HG03439 (cell line): ENCODE measurements around the gene CACHD1.

Source experiments
- ATAC-seq: cut with Tn5 transposase; IDR thresholded peaks from one replicate; pipeline ENCODE4 v1.9.1; 2021; ENCODE audit warnings: mild to moderate bottlenecking, moderate library complexity; ENCODE audit not compliant: unreplicated experiment

CACHD1 gene

DNA sequence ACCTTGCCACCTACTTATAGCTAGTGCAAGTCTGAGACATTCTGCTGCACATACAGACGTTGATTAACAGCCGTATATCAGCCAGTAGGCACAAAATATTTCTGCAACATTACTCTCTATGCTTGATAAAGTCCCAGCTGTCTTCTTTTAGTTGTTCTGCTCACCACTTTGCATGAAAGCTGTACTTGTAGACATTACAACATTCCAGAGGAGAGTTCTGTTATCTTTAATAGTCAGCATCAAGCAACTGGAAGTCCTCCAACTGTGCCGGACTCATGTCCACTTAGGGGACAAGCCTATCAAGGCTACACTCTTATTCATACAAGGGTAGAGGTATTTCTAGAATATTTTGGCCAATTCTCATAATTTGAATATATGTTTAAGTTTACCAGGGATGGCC, 50.0 kb downstream of the CACHD1 start:
- no peak for ATAC-seq

DNA sequence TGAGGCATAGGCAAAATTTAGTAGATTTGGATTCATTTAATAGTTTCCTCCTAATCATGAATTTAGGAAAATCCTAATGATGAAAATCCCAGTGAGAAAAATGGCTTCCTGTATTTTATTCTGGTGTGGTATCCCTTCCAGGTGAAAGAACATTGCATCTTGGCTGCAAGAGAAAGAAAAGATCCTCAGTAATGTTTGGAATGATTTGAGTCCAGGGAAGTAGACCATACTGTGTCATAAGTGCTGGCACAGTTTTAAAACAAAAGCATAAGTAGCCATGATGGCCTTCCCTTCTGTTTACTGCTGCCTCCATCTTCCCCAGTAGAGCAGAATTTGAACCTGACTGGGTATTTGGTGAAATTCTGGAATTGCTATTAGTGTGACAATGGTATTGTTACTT, 52.8 kb downstream of the CACHD1 start:
- no peak for ATAC-seq

DNA sequence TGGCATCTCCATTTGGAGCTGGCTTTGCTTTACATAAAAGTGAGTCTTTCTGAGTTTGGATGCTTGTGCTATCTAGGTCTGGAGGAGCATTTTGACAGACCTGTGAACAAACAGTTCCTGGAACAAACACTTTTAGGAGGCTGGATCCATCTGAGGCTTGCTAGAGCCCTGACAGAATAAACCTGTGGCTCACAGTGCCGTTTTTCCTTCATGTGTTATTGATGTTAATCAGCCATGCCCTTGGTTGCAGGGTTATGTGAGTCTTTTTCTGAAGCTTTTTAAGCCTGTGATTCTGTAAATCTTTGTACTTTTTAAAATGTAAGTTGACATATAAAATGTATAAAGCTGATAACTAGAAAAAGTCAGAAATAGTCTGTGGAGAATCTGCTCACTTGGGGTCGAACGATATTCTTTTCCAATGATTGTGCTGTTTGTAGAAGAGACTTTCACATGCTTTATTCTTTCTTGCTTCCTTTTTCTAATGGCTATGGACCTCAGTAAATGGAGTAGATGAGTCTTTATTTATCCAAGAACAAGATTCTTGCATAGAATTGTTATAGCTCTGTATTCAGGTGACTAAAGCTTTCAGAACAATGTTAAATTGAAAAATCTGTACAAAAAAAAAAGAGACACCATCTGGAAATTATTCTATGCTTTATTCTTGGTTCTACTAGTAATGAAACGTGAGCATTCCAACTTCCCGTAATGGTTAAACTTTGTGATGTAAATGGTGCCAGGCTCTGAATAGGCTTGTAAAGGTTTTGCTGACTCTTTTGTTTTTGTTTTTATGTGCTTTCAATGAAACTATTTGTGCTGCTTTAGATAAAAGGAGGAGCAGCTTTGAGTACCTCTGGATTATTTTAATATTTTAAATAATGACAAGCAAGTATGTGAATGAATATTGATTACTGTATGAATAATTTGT, 53.7 kb downstream of the CACHD1 start:
- no peak for ATAC-seq

DNA sequence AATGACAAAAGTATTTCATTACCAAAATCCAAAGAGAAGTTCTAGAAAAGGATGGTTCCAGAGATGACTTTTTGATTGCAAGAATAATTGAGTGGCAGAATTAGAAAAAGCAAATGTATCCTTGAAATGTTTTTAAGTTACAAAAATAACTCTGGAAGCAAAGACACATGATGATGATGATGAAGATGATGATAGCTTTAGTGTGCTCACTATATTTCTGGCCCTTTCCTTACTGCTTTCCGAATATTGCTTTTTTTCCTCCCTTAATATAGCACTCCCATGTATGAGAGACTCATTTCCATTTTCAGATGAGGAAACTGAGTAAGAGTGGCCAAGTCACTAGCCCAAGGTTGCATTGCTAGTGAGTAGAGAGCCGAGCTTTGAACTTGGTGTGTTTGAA, 54.7 kb downstream of the CACHD1 start:
- ATAC-seq: no peak

DNA sequence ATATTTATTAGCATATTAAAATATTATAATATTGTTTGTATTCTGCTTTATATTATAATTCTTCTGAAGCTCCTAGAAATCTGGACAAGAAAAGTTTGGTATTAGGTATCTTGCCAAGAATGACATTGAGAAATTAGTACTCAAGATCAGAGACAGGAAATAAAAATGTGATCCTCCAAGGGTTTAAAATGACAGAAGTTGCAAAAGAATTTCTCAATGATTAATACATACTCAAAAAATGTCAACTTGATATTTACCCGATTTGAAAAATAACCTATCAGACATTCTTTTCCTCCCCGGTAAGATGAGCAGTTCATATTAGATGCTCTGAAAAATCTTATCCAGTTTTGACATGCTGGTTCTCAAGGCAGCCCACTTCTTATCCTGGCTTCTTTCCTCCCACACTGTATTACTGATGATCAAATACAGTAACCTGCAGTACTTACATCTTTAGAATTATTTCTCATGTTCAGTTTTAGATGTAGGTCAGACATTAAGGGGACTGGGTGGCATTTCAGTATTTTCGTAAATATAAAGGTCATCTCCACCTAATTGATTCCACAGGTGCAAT, 55.3 kb downstream of the CACHD1 start:
- ATAC-seq: no peak

DNA sequence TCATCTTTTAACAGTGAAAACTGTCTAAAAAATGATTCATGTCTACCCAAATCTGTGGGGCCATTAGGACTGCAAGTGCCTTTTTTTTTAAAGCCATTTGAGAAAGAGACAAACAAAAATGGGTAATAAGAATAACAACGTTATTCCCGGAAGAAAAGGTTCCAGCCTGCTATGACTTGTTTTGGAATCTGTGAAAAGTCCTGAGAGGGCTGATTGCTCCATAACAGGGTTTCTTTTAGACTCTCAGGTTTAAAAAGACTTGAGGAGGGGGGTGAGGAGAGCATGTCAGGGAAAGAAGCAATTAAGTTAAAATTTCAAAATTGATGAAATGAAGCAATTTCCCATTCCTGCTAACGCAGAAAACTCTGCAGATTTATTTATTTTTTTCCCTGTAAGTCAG, 56.4 kb downstream of the CACHD1 start:
- no peak for ATAC-seq

DNA sequence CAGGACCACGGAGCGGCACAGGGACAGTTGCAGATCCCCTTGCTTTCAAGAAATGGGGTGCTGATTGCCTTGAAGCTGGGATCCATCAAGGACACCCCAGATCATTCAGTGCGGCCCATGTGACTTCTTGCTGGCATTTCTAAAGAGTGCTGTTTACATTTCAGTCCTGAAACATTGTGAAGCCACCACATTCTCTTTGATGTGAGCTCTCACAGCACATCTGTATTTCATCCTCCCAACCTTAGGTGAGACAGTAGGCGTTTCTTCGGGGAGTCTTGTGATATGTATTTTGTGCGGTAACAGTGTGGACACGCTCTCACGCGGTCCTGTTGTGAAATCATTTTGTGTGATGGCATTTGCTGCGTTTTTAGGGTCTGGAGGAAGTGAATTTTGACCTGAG, 57.2 kb downstream of the CACHD1 start:
- ATAC-seq: no peak

DNA sequence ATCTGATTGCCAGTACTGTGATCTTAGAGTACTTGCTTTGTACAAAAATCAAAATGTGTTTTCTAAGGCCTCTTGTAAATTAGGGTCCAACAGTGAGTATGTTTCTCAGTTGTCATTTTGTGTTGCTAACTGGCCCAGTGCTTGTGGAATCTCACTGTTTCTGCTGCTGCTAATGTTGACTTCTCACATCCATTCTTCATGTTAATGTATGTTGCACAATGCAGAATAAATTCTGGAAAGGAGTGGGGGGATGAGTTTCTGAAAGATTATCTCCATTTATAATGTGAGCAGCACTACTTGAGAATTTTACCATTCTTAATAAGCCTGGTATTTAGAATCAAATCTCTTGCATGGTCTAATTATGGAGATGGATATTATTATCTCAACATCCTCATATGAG, 57.9 kb downstream of the CACHD1 start:
- ATAC-seq: no peak

DNA sequence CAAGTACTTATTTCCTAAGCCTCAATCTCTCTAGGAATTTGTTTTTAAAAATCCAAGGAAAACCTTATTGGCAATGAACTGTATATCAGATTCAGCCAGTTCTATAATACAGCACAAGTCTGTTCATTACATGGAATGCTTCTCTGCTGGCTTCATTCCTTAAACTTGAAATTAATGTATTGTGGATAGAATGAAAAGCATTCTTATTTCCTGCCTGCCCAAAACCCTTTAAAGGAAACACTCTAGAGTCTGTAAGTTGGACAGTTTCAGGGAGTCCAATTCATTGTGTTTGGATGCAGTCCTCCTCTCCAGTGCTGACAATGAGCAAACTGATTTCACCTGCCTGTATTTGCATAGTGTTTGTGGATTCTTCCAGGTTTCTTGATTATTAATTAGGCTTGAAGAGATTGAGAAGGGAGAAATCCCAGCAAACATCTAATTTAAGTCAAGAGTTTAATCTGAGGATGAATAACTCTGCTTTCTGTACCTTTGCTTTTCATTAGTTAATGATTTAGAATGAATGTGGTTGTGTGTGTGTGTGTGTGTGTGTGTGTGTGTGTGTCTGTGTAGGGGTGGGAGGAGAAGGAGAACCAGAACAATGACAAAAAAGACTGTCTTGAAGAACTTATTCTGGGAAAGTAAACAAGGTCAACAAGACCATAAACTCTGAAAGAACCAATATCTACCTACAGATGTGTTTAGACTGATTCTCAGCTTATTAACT, 61.2 kb downstream of the CACHD1 start:
- ATAC-seq: no peak

DNA sequence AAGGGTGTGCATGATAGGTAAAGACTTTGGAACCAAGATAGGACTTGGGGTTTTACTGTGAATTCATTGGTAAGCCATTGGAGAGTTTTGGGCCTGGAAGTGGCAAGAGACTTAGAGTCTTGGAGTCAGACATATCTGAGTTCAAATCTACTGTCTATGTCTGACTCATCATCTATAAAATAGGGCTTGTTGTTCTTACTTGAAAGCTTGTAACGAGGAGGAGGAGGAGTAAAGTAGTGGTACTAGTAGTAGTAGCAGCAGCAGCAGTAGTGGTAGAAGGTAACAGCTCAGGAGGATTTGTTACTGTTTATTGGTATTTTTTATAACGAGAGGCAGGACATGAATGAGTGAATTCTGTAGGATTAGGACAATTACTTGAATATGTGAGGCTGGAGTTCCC, 62.7 kb downstream of the CACHD1 start:
- ATAC-seq: no peak

DNA sequence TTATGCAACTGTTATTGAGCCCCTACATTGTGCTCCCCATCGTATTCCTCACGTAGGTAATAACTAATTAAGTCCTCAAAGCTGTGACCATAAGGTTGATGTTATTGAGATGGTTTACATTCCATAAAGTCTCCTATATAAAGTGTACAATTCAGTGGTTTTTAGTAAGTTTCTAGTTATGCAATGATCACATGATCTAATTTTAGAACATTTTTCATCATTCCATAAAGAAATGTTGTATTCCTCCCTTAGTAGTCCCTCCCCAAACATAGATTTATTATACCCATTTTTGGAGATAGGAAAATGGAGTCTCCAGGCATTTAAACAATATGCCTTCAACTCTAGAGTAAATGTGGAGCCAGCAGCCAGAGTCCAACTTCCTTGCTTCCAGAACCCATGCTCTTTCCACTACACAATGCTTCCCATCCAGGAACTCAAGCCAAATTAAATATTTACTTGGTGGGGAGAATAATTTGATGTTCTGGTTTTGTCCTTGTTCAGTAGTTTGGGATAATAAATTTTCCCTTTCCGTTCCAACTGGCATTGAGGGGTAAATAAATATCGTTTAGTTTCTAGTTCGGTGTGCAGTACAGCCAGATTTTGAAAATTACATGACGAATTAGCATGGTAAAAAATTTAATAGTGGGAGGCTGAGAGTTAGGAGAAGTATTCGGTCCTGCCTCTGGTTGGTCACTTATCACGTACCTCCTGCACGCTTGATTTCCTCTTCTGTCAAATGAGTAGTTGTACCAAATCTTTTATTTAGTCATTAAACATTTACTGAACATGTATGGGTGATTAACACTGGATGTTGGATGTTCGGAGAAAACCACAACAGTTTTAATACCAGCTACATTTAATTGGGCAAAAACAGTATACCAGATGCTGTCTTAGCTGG, 66.3 kb downstream of the CACHD1 start:
- no peak for ATAC-seq

DNA sequence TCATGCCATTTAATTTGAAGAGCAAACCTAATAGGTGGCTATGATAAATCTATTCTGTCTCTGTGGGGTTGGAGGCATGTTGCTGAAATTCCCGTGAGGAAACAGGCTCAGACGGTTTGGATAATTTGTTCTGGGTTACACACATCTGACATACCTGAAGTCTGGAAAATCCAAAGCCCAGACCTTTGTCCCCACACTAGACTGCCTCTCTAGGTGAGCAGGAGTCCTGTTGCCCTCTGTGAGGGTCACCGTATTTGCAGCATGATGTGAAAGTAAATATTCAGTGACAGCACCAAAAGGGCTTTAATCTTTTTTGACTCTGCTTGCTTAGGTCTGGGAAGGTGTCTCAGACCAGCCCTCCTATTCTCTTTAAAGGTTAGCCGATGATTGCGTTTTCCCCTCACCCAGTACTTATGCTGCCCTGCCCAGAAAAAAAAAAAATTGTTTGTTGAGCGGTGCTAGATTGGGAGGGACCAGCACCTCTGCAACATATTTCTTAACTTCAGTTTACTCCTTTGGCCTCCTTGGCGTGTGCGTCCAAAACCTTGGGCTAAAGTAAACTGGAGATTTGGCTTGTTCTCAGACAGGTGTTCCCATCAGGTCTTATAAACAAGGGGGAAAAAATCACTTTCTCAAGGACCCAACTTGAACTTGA, 67.0 kb downstream of the CACHD1 start:
- ATAC-seq: no peak

DNA sequence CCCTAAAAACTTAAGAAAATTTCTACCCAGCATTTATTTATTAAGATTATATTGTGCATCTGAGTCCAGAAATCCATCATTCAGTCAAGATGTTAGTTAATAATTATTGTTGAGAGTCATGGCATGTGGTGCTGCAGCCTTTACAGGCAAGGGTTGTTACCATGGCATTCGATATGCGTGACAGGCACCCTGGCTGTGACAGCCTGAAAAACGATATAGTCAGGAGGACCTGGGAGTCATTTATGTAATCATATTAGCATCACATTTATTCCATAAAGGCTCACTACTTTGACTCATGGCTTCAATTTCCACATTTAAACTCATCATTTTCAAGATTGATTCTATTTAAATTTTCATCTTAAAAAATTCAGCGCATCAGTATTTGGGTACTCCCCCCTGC, 68.0 kb downstream of the CACHD1 start:
- ATAC-seq: no peak

DNA sequence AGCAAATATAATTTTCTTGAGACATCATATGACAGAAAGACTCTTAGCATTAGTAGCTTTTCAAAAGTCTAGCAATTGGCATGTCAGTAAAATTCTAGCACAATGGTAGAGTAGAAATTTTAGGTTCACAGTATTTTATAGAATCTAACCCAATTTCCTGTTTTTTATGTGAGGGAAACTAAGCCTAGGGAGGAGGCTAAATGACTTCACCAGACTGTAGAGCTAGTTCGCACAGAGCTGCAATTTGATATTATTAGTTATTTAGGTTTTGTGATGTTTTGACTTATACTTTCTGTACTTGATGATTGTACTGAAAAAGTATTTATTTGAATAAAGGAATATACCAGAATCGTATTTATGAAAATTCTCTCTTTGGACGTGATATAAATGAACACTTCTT, 68.5 kb downstream of the CACHD1 start:
- ATAC-seq: no peak

DNA sequence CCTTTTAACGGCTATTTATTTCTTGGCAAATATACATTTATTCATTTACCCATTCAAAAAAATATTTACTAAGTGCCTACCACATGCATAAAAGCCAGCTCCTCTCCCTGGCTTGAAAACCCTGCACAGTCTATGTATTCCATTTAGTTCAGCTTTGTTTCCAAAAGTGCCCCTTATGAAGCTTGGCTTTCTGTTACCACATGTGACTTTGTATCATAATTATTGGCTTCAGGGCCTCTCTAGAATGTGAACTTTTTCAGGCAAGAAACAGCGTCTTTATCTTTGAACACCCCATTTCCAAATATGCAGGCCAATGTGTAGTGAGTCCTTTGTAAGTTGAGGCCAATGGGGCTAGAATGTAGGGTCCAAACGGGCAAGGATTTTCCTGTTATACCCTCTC, 69.4 kb downstream of the CACHD1 start:
- no peak for ATAC-seq

DNA sequence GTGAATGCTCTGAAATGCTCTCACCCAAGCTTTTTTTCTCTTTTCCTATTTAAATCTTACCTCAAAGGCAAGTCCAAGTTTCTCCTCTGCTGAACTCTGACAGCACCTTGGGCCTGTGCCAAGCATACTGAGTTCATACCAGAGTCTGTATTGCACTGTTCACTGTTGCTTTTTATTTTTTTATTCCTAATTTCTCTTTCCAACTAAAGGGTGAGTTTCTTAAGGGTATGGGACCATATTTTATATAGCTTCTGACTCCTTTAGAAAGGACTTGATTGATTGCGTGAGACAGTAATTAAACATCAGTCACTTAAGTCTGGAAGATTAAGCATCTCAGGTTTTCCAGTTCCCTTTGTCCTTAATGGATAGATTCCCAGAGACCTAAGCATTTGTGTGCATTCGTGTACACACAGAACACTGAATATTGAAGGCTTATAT, 69.9 kb downstream of the CACHD1 start:
- no peak for ATAC-seq

DNA sequence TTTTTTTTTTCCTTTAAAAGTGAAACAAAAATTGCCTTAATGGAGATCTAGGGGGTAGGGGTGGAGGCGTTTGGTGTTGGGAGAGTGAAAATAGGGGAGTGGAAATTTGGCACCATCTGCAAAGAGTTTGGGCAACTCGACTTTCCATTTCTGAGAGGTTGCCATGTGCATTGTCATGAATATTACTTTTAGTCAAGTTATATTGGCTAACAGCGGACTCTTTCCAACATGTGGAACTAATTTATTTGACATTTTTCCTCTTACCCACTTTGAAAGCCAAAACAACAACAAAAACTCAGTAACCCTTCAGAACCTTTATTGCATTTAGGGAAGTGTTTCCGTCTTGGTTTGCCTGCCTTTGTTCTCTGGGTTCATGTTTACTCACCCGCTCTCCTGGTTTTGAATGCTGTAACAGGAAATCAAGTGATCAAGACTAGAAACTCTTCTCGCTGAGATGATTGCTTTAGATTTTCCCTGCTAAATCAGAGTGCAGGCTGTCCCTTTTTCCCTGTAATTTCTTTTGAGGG, 70.4 kb downstream of the CACHD1 start:
- no peak for ATAC-seq

DNA sequence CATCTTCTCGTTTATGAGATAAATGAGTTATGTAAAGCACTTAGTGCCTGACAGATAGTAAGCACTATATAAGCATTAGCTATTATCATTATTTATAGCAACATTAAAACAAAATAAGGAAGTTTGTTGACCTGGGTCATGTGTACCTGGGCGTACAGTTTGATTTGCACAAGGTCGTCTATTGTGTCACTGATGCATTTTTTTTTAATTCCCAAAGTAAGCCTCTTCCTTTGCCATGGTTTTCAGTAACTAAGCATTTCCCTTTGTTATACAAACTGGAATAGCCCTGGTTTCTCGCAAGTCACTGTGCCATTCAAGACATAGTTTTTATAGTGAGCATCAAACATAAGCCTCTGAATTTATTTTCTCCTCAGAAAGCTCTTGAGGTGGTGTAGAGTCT, 72.2 kb downstream of the CACHD1 start:
- no peak for ATAC-seq

DNA sequence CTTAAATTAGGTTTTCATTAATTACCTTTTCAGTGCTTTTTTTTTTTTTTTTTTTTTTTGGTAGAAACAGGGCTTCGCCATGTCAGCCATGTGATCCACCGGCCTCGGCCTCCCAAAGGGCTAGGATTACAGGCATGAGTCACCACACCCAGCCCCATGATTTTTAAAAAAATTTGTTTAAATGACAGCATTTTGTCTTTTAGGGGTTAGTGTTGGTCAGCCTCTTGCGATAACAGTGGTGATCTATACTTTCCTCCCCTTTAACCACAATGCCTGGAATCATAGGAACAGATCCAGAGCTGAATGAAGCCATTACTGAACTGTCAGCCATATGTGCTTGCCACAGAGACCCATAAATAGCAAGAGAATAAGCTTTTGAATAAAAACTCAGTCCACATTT, 73.9 kb downstream of the CACHD1 start:
- no peak for ATAC-seq
